Measurements from ENCODE around the gene C11orf68.

Gene C11orf68

GRCh38 chr11:65944191-65944590 is 25.3 kb upstream of the C11orf68 start:
- no peak for DNase-seq

GRCh38 chr11:65942531-65942930 is 23.7 kb upstream of the C11orf68 start:
- no peak for DNase-seq

DNA sequence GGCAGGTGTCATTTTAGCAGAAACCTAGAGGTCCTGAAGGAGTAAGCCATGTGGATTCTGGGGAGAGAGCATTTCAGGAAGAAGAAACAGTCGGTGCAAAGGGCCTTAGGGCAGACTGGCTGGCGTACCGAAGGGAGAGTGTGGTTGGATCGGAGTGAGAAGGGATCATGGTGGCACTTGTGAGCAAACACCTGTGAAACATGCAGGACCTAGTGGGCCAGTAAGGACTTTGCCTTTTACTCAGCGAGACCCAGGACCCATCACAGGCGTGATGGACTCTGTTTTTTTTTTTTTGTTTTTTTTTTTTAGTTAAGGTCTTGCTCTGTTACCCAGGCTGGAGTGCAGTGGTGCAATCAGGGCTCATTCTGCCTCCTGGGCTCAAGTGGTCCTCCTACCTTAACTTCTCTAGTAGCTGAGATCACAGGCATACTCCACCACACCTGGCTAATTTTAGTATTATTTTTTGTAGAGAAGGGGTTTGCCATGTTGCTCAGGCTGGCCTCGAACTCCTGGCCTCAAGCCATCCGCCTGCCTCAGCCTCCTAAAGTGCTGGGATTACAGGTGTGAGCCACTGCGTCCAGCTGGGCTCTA is 23.0 kb upstream of the C11orf68 start:
- DNase-seq: no peak

GRCh38 chr11:65937766-65938165 is 18.9 kb upstream of the C11orf68 start:
- no peak for DNase-seq

DNA sequence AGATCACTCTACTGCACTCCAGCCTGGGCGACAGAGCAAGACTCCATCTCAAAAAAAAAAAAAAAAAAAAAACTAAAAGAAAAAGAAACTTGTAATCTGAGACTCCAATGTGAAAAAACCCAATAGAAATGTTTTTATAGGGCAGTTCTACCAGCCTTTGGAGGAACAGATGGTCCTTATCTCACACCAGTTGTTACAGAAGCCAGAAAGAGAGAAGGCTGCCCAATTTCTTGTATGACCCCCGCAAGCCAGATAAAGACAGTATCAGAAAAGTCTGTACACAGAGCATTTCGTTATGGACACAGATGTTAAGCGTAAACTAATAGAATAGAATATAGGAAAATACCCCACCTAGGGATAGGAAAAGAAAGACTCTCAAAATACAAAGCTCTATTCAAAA is 15.2 kb upstream of the C11orf68 start:
- DNase-seq: no peak

DNA sequence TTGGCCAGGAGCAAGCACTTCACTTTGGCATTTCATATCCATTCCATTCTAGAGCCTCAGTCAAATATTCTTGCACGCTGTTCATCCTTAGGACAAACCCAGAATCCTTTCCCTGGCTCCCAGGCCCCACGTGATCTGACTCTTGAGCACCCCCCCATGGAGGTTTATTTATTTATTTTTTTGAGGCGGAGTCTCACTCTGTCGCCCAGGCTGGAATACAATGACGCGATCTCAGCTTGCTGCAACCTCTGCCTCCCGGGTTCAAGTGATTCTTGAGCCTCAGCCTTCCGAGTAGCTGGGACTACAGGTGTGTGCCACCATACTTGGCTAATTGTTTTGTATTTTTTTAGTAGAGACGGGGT is 13.7 kb upstream of the C11orf68 start:
- no peak for DNase-seq

- DNase-seq: no peak
Observed at GRCh38 chr11:65931773-65932557, 13.1 kb upstream of the C11orf68 start.

DNA sequence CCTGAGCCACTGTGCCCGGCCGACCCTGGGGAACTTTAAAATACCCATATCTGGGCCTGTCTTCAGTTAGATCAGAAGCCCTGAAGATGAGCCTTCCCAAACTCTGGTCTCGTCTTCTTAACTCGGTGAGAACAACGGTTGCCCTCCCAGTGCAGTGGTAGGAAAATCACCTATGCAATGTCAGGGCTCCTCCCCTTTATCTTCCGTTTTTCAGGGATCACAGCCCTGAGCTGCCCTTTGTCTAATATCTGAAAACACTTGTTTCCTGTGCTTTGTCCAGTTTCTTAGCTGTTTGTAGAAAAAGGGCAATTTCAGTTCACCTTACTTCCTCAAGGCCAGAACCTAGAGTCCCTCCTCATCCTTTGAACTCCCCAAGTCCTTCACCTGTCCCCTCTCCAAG is 9.8 kb upstream of the C11orf68 start:
- DNase-seq: no peak

GRCh38 chr11:65927904-65928397 is 9.1 kb upstream of the C11orf68 start:
- DNase-seq: no peak

DNA sequence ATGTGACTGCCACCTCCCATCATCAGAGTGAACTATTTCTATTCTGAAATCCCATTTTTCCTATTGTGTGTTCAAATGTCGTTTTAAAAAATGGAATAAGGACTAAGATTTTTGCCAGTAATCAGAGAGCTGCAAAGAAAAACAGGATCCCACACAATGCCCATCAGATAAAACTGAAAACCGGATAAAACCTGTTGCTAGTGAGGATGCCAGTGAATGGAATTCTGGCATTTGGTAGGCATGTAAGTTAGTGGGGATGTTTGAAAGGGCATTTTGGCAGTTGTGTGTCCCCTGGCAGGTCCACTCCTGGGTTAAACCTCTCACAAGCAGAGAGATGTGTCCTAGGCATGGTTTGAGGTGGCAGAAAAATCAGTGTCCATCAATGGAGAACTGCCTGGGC is 6.5 kb upstream of the C11orf68 start:
- no peak for DNase-seq

DNA sequence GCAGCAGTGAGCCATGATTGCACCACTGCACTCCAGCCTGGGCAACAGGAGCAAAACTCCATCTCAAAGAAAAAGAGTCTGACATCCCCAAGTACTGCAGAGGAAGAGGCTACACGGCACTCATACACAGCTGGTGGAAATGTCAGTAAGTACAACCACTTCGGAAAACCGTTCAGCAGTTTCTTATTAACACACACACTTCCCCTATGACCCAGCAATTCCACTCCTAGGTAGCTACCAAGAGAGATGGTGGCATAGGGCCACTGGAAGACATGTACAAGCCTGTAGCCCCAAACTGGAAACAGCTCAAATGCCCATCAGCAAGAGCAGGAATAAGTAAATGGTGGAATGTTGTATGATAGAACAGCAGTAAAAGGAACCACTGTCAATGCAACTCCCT is 3.7 kb upstream of the C11orf68 start:
- DNase-seq: no peak

DNA sequence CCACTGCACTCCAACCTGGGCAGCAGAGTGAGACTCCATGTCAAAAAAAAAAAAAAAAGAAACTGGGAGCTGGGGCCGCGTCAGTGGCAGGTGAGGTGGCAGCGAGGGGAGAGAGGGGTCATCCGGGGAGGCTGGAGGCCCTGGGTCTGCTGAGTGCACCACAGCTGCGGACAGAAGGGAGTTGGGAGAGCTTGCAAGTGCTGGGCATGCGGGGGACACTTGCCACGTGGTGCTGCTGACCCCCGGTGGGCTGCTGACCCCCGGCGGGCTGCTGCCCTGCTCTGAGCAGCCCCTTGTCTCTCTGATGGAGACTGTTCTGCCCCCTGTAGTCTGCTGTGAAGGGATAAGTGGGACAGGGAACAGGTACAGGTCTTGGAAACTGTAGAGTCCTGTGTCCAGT is 3.0 kb upstream of the C11orf68 start:
- no peak for DNase-seq

DNA sequence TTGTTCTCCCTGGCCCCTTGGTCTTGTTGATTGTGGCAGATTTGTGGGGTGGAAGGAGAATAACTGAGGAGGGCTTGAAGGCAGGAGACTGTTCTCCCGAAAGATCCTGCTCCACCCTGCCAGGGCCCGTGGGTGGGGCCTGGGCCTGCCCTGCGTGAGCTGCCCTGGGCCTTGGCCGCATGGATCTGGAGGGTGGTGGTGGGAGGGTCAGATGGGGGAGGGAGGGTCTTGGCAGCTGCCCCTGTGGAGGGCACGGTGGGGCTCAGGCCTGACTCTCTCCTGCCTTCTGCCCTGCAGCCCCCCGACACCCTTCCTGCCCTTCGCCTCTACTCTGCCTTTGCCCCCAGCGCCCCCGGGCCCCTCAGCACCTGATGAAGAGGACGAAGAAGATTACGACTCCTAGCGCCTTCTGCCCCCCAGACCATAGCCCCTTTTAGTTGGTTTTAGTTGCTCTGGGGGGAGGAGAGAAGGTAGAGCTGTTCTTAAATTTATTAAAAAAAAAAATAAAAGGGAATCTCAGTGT is 2.2 kb upstream of the C11orf68 start:
- no peak for DNase-seq

DNA sequence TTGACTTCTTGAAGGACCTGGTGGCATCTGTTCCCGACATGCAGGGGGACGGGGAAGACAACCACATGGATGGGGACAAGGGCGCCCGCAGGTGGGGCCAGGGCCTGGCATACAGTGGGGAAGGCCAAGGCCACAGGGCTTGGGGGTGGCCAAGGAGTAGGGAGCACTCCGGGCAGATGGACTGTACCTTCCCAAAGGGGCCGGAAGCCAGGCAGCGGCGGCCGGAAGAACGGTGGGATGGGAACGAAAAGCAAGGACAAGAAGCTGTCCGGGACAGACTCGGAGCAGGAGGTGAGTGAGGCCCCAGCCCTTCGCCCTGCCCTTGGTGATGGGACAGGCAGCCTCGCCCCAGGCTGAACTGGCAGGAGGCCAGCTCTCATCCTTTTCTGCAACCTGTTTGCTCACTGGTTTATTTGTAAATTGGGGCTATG is 1.5 kb upstream of the C11orf68 start:
- DNase-seq: no peak

- DNase-seq: no peak
Observed at GRCh38 chr11:65919573-65920371, 910 bp upstream of the C11orf68 start.

- peak; percentile 85 for DNase-seq
Observed at GRCh38 chr11:65919141-65919572, 295 bp upstream of the C11orf68 start, which contains the start of gene DRAP1. TSS of gene DRAP1 (plus strand) at chr11:65919426. CDS start at chr11:65919502, 76 bp downstream.

- DNase-seq: no peak
Observed at GRCh38 chr11:65917434-65918210, 1.2 kb downstream of the C11orf68 start.

DNA sequence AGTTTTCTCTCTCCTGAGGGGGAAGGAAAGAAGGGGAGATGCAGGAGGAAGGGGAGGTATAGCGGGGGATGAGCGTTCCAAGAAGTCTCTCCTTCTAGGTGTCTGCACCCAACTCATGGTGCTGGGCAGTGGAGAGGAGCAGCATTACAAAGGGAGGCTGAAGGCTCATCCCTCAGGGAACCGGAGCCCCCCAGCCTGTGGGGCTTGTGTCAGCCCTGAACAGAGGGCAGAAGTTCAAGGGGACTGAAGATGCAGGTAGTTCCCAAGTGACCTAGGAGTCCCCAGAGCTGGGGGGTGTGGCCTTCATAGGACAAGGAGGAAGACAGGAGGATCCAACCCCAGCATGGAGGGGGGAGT is 1.8 kb downstream of the C11orf68 start:
- no peak for DNase-seq

DNA sequence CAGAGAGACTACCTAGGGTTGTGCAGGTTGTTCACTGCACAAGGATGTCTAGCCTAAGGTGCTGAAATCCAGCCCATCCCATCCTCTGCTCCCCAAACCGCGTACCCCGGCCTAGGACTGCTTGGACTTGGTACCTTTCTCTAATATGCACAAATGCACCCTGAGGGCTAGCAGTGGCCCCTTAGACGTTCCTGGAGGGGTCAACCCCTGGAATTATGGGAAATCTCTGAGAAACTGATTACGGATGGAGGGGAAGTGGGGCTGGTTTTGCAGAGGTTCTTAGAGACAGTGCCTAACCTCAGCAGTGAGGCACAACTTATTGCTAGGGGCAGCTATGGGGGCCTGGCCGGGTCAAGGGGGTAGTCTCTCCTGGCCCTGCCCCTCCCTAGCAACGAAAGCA is 2.5 kb downstream of the C11orf68 start:
- no peak for DNase-seq

DNA sequence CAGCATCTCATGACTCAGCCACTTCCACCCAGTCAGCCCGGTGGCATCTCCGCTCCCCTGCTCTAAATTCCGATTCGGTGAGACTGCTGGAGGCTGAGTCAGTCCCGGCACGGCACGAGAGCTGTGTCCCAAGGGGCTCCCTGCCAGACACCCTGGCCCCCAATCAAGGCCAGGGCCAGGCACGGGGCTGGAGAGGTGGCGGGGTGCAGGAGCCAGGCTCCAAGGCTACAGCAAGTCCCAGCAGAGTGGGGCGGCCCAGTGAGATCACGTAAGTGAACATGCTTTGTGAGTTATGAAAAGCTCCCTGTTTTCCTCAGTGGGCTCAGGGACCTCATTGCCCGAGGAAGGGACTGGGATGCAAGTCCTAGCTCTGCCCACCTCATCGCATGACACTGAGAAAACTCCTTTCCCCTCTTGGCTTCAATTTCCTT is 3.0 kb downstream of the C11orf68 start:
- DNase-seq: no peak

- no peak for DNase-seq
Observed at GRCh38 chr11:65915101-65915820, 3.6 kb downstream of the C11orf68 start.

GRCh38 chr11:65912845-65913244 is 6.0 kb downstream of the C11orf68 start:
- DNase-seq: no peak

All from NCI-H187 treated with DMSO at 0.1 percent for 48 hours (cell line).